Memory B cell (primary cell): ENCODE measurements around the gene GRAMD1B.

Source experiments
- ATAC-seq: fragments of 150-1000 bp; cut with Tn5 transposase; 2 replicates; pipeline ENCODE4 v1.10.0; 2021; ENCODE audit warnings: low read depth, mild to moderate bottlenecking, moderate library complexity
- DNase-seq, 2 donors: peaks; one replicate each; pipeline ENCODE4 v3.0.0; 2022; ENCODE audit warnings: low spot score in 2 of 2
- H3K27ac Mint-ChIP-seq: one replicate; pipeline ENCODE4 v1.8.0; 2022; ENCODE audit warnings: mild to moderate bottlenecking, moderate library complexity, mixed read lengths
- H3K27me3 Mint-ChIP-seq: one replicate; pipeline ENCODE4 v1.8.0; 2022; ENCODE audit warnings: mixed read lengths
- H3K36me3 Mint-ChIP-seq: one replicate; pipeline ENCODE4 v1.8.0; 2022; ENCODE audit warnings: mild to moderate bottlenecking, mixed read lengths
- H3K4me1 Mint-ChIP-seq: one replicate; pipeline ENCODE4 v1.8.0; 2022; ENCODE audit warnings: mixed read lengths
- H3K4me3 Mint-ChIP-seq: one replicate; pipeline ENCODE4 v1.8.0; 2022; ENCODE audit warnings: mild to moderate bottlenecking, moderate library complexity, mixed read lengths
- H3K9me3 Mint-ChIP-seq: one replicate; pipeline ENCODE4 v1.8.0; 2022; ENCODE audit warnings: mixed read lengths

The GRAMD1B gene

GRCh38 chr11:123548774-123549173 is 118.7 kb downstream of the GRAMD1B start:
- DNase-seq (no peak), ATAC-seq (no peak)
- no peaks in the 10 kb centered on the region for H3K9me3 Mint-ChIP-seq
- H3K27ac Mint-ChIP-seq = no peak overlapping the region
- no peak overlapping the region for H3K4me3 Mint-ChIP-seq
- H3K27me3 Mint-ChIP-seq = no peaks in the 10 kb centered on the region
- H3K4me1 Mint-ChIP-seq = no peaks in the 10 kb centered on the region
- no peaks in the 10 kb centered on the region for H3K36me3 Mint-ChIP-seq

DNA sequence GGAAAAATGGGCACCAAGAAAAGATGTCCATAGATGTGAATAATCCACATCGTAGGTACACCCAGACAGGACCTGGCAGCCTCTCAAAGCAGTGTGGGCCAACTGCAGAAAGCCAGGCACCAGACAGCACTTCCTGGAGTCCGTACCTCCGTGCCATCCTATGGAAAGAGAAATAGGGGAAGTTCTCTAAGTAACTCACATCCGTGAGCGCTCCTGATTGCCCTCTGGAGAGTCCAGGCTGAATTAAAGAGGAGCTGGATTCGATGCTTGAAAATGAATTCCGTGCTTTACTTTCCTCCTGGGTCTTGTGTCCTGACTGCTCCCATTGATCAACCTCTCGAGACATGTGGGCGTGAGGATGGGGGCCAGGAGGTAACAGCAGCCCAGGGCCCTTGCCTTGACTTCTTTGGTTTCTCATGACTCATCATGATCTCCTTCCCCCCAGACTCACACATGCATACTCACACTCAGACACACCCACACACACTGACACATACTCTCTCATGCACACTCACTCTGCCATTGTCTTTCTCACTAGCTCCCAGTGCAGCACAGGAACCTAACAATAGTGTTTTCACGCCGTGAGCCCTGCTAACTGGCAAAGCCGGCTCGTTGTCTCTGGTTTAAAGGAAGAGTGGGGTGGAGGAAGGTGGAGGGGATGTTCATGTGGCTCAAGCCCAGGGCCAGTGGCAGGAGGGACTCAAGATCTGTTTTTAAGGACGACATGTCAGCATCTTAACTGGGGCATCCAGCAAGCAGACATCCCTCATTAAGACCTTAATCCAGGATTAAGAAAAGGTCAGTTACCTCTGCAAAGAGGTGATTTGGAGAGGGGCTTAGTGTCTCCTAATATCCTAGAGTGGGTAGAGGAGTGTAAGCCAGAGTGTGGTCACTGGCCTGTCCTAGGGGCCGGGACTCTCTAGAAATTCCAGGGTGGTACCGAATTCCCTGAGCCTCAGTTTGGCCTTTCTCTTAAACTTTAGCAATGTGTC is 120.2 kb downstream of the GRAMD1B start:
- ATAC-seq (no peak), DNase-seq (no peak)
- Mint-ChIP-seq H3K36me3 (no peaks in the 10 kb centered on the region), H3K4me3 (no peak overlapping the region), H3K27me3 (peaks cover 2% of the 10 kb centered on the region), H3K4me1 (no peaks in the 10 kb centered on the region), H3K9me3 (peaks cover 2% of the 10 kb centered on the region), H3K27ac (no peak overlapping the region)

DNA sequence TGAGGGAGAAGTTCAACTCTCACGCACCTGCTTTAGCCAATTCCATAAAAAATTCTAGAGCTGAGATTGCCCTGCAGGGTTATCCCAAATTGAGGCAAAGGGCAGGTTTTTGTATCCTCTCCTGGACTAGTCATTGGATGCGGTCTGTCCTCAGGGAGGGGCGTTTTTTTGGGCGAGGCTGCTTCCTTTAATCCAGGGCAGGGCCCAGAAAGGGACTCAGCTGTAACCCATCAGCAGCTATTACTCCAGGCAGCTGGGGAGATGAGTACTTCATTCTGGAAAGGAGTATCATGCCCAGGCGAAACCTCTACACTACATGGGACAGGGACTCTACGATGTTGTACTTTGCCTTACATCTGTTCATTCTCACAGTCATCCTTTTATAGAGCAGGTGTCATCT is 121.0 kb downstream of the GRAMD1B start:
- Mint-ChIP-seq H3K36me3 (no peaks in the 10 kb centered on the region), H3K4me3 (no peak overlapping the region), H3K4me1 (no peaks in the 10 kb centered on the region), H3K27me3 (peaks cover 2% of the 10 kb centered on the region), H3K27ac (no peak overlapping the region), H3K9me3 (peaks cover 2% of the 10 kb centered on the region)
- ATAC-seq = no peak
- DNase-seq = no peak

- Mint-ChIP-seq H3K27ac (no peak overlapping the region), H3K4me1 (peaks cover 10% of the 10 kb centered on the region), H3K9me3 (peaks cover 2% of the 10 kb centered on the region), H3K27me3 (peaks cover 9% of the 10 kb centered on the region), H3K36me3 (no peaks in the 10 kb centered on the region), H3K4me3 (no peak overlapping the region)
- ATAC-seq (no peak), DNase-seq (no peak)
These were observed 126.6 kb downstream of the GRAMD1B start for GRCh38 chr11:123556633-123557032.

DNA sequence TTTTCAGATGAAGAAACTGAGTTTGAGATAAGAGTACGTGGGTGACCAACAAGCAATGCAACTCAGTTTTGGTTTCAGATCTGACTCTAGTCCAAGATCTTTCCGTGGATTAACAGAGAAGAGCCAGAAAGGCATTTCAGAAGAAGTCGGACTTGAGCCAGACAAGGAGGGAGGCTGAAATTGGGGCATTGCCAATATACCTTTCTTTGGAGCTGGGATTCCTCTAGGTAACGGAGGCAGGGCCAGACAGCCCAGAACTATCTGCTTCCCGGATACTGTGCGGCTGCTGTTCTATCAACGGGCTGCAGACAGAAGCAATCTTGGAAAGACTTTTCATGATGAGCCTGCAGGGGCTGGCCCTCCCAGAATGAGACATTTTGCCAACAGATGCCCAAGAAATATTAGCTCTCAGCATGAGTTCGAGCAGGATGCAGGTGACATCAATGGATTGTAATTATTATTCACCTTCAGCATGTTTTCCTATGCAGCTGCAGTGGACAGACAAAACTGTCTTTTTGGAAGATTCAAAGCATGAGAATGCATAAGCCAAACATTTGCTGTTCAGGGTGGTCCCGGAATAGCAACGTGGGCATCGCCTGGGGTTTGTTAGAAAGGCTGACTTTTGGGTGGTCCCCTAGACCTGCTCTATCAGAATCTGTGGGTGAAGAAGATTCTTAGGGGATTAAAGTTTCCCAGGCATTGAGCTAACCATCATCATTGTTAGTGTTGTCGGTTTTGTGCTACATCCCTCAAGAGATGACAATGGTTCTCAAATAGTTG is 128.7 kb downstream of the GRAMD1B start:
- Mint-ChIP-seq H3K4me3 (no peak overlapping the region), H3K9me3 (peaks cover 2% of the 10 kb centered on the region), H3K36me3 (no peaks in the 10 kb centered on the region), H3K27me3 (peaks cover 9% of the 10 kb centered on the region), H3K27ac (no peak overlapping the region), H3K4me1 (peaks cover 10% of the 10 kb centered on the region)
- DNase-seq (no peak), ATAC-seq (no peak)

- Mint-ChIP-seq H3K27me3 (peaks cover 9% of the 10 kb centered on the region), H3K9me3 (peaks cover 2% of the 10 kb centered on the region), H3K4me3 (peak overlapping the region; percentile 67), H3K4me1 (peaks cover 10% of the 10 kb centered on the region), H3K36me3 (no peaks in the 10 kb centered on the region), H3K27ac (no peak overlapping the region)
- DNase-seq = no peak
- ATAC-seq = no peak
These were observed 129.5 kb downstream of the GRAMD1B start for GRCh38 chr11:123559523-123559955.

- Mint-ChIP-seq H3K4me3 (peak overlapping the region; percentile 67), H3K36me3 (no peaks in the 10 kb centered on the region), H3K9me3 (peaks cover 1% of the 10 kb centered on the region), H3K4me1 (peaks cover 10% of the 10 kb centered on the region), H3K27ac (peak overlapping the region; percentile 0), H3K27me3 (peaks cover 8% of the 10 kb centered on the region)
- peak; percentile 66 for ATAC-seq
- no peak for DNase-seq
These were observed 129.9 kb downstream of the GRAMD1B start for GRCh38 chr11:123560006-123560405.

GRCh38 chr11:123561431-123561800 is 131.3 kb downstream of the GRAMD1B start:
- H3K4me3 Mint-ChIP-seq = no peak overlapping the region
- H3K27ac Mint-ChIP-seq = no peak overlapping the region
- no peaks in the 10 kb centered on the region for H3K9me3 Mint-ChIP-seq
- ATAC-seq (no peak), DNase-seq (no peak)
- peaks cover 7% of the 10 kb centered on the region for H3K27me3 Mint-ChIP-seq
- no peaks in the 10 kb centered on the region for H3K36me3 Mint-ChIP-seq
- H3K4me1 Mint-ChIP-seq = peaks cover 10% of the 10 kb centered on the region

GRCh38 chr11:123562158-123562557 is 132.1 kb downstream of the GRAMD1B start:
- no peak for DNase-seq
- ATAC-seq = no peak
- H3K36me3 Mint-ChIP-seq = no peaks in the 10 kb centered on the region
- H3K4me1 Mint-ChIP-seq = peaks cover 10% of the 10 kb centered on the region
- H3K27ac Mint-ChIP-seq = no peak overlapping the region
- H3K27me3 Mint-ChIP-seq = peaks cover 9% of the 10 kb centered on the region
- no peak overlapping the region for H3K4me3 Mint-ChIP-seq
- H3K9me3 Mint-ChIP-seq = no peaks in the 10 kb centered on the region

DNA sequence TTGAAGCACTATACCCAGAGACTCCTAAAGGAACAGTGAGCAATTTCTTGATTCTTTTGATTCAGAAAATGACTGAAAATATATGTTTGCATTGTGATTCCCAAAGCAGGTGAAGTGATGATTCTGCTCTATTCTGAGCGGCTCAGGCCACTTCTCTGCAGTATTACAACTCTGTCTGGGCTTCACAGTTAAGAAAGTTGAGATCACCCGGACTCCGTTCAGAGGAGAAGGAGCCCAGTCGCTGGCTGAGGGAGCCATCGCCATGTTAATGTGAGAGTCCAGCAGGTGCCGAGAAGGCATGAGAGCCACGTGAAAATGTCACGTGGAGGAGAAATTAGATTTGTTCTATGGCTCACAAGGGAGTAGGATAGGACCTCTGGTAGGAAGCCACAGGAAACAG is 132.8 kb downstream of the GRAMD1B start:
- H3K27ac Mint-ChIP-seq = no peak overlapping the region
- H3K27me3 Mint-ChIP-seq = peaks cover 9% of the 10 kb centered on the region
- peaks cover 10% of the 10 kb centered on the region for H3K4me1 Mint-ChIP-seq
- no peak for DNase-seq
- no peaks in the 10 kb centered on the region for H3K36me3 Mint-ChIP-seq
- no peak overlapping the region for H3K4me3 Mint-ChIP-seq
- H3K9me3 Mint-ChIP-seq = no peaks in the 10 kb centered on the region
- ATAC-seq = no peak

DNA sequence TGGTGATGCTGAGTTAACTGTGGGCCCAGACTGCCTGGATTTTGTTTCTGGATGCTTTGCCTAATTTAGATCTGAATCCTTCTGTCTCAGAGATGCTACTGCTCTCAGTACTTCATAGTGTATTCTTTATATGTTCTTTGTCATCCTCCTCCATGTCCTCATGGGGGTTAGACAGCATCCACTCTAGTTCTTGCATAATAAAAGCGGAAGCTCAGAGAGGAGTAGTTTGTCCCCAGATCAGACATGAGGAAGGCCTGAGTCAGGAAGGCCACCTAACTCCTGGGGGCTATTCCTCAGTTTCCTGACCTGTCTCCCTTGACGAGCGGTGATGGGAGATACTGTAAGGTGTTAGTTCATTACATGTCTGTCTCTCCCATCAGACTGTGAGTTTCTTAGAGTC is 134.2 kb downstream of the GRAMD1B start:
- Mint-ChIP-seq H3K4me3 (no peak overlapping the region), H3K9me3 (no peaks in the 10 kb centered on the region), H3K27ac (no peak overlapping the region), H3K4me1 (peaks cover 10% of the 10 kb centered on the region), H3K27me3 (peaks cover 9% of the 10 kb centered on the region), H3K36me3 (no peaks in the 10 kb centered on the region)
- ATAC-seq (no peak), DNase-seq (no peak)

DNA sequence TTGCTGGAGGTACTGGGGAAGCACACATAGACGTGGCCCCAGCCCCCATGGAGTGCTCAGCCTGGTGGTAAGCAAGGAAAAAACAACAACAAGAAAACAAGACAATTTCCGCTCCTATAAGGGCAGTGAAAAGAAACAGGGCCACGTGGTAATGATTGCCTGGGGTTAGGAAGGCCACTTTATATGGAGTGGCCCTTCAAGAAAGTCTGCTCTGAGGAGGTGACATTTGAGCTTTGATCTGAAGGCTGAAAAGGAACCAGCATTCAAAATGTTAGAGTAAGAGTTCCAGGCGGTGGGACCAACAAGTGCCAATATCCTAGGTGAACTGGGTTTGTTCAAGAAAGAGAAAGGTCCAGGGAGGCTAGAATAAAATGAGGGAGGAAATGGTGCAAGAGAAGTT is 136.8 kb downstream of the GRAMD1B start:
- Mint-ChIP-seq H3K27ac (no peak overlapping the region), H3K4me1 (no peaks in the 10 kb centered on the region), H3K4me3 (no peak overlapping the region), H3K36me3 (no peaks in the 10 kb centered on the region), H3K27me3 (peaks cover 2% of the 10 kb centered on the region), H3K9me3 (no peaks in the 10 kb centered on the region)
- DNase-seq = no peak
- no peak for ATAC-seq

DNA sequence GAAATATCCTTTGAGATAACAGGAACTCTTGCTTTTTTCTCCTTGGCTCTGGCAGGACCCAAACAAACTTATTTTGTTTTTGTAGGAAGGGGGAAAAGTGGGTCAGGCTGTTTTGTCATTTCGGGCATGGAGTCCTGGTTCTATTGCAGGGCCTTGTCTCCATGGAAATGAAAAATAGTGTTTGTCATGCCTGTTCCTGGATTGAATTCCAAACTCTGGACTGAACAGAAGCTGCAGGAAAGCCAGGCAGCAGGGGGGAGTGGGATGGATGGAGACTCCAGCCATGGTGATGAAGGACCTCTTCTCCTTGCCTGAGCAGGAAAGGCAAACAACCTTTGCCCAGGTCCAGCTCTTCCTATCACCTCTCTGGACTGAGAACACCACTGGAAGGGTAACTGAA is 137.4 kb downstream of the GRAMD1B start:
- ATAC-seq (no peak), DNase-seq (no peak)
- Mint-ChIP-seq H3K36me3 (no peaks in the 10 kb centered on the region), H3K9me3 (peaks cover under 1% of the 10 kb centered on the region), H3K27me3 (peaks cover 3% of the 10 kb centered on the region), H3K27ac (no peak overlapping the region), H3K4me3 (no peak overlapping the region), H3K4me1 (no peaks in the 10 kb centered on the region)

GRCh38 chr11:123568367-123568870 is 138.3 kb downstream of the GRAMD1B start:
- ATAC-seq = no peak
- H3K36me3 Mint-ChIP-seq = no peaks in the 10 kb centered on the region
- no peak for DNase-seq
- H3K4me1 Mint-ChIP-seq = no peaks in the 10 kb centered on the region
- H3K9me3 Mint-ChIP-seq = peaks cover 1% of the 10 kb centered on the region
- no peak overlapping the region for H3K4me3 Mint-ChIP-seq
- peaks cover 4% of the 10 kb centered on the region for H3K27me3 Mint-ChIP-seq
- H3K27ac Mint-ChIP-seq = no peak overlapping the region
